IMR-90 (cell line): Measurements from ENCODE around the gene NOL8.

Experiments
- BHLHE40 ChIP-seq: fragments of 150-350 bp; IDR thresholded peaks from 2 replicates; pipeline ENCODE4 v1.6.1; 2016; ENCODE audit warnings: mild to moderate bottlenecking, low read depth, low read length
- CEBPB ChIP-seq: IDR thresholded peaks from 2 replicates; pipeline ENCODE4 v1.6.1; 2012; ENCODE audit warnings: low read depth, low read length, improper control_type of control experiment
- CHD1 ChIP-seq: IDR thresholded peaks from 2 replicates; pipeline ENCODE4 v1.6.1; 2012; ENCODE audit warnings: low read depth, low read length, improper control_type of control experiment
- MAFK ChIP-seq: IDR thresholded peaks from 2 replicates; pipeline ENCODE4 v1.6.1; 2012; ENCODE audit warnings: low read depth, low read length, improper control_type of control experiment
- MAZ ChIP-seq: IDR thresholded peaks from 2 replicates; pipeline ENCODE4 v1.6.1; 2012; ENCODE audit warnings: low read depth, mild to moderate bottlenecking, low read length, improper control_type of control experiment, moderate library complexity, borderline replicate concordance
- MXI1 ChIP-seq: IDR thresholded peaks from 2 replicates; pipeline ENCODE4 v1.6.1; 2012; ENCODE audit warnings: low read depth, mild to moderate bottlenecking, low read length, moderate library complexity, borderline replicate concordance
- NFE2L2 ChIP-seq: fragments of 150-350 bp; IDR thresholded peaks from 2 replicates; pipeline ENCODE4 v1.6.1; 2016; ENCODE audit warnings: low read depth, mild to moderate bottlenecking, low read length
- POLR2A ChIP-seq: IDR thresholded peaks from 2 replicates; pipeline ENCODE4 v1.6.1; 2012; ENCODE audit warnings: mild to moderate bottlenecking, low read depth, low read length
- RFX5 ChIP-seq: IDR thresholded peaks from 2 replicates; pipeline ENCODE4 v1.8.0; 2012; ENCODE audit warnings: low read depth, mild to moderate bottlenecking, low read length, moderate library complexity
- SMC3 ChIP-seq: fragments of 150-350 bp; IDR thresholded peaks from 2 replicates; pipeline ENCODE4 v1.6.1; 2016; ENCODE audit warnings: low read depth, mild to moderate bottlenecking, antibody characterized with exemption, low read length, moderate library complexity
- TF ChIP-seq, protein P1 (sequence below): conservative IDR thresholded peaks from 2 replicates; pipeline ENCODE4 v1.5.1; 2012; ENCODE audit warnings: mild to moderate bottlenecking, low read depth, low read length, improper control_type of control experiment
- TF ChIP-seq, protein P2 (sequence below): fragments of 150-350 bp; IDR thresholded peaks from 2 replicates; pipeline ENCODE4 v1.6.1; 2016; ENCODE audit warnings: low read depth, mild to moderate bottlenecking, low read length, moderate library complexity, borderline replicate concordance
- TF ChIP-seq, protein P3 (sequence below): fragments of 150-350 bp; IDR thresholded peaks from 2 replicates; pipeline ENCODE4 v1.6.1; 2017; ENCODE audit warnings: mild to moderate bottlenecking, antibody characterized with exemption, low read length, low read depth

DNA sequence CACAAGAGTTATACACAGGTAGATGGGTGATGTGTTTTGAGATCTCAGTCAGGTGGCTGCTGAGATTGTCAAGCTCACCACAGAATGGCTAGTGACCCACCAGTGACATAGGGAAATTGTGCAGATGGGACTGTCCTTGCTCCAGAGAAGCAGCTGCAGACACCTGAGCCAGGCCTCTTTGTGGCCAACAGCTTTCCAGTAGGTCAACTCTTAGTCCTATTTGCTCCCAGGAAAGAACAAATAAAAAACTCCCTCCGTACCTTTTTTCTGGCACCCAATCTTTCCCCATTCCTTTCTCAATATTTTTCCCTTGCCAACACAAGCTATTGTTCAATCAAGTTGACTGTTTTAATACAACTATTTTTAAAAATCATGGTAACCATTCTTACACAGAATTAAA, 45.8 kb downstream of the NOL8 start:
- TF ChIP-seq, protein P1, sequence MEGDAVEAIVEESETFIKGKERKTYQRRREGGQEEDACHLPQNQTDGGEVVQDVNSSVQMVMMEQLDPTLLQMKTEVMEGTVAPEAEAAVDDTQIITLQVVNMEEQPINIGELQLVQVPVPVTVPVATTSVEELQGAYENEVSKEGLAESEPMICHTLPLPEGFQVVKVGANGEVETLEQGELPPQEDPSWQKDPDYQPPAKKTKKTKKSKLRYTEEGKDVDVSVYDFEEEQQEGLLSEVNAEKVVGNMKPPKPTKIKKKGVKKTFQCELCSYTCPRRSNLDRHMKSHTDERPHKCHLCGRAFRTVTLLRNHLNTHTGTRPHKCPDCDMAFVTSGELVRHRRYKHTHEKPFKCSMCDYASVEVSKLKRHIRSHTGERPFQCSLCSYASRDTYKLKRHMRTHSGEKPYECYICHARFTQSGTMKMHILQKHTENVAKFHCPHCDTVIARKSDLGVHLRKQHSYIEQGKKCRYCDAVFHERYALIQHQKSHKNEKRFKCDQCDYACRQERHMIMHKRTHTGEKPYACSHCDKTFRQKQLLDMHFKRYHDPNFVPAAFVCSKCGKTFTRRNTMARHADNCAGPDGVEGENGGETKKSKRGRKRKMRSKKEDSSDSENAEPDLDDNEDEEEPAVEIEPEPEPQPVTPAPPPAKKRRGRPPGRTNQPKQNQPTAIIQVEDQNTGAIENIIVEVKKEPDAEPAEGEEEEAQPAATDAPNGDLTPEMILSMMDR = no peak
- TF ChIP-seq, protein P2, sequence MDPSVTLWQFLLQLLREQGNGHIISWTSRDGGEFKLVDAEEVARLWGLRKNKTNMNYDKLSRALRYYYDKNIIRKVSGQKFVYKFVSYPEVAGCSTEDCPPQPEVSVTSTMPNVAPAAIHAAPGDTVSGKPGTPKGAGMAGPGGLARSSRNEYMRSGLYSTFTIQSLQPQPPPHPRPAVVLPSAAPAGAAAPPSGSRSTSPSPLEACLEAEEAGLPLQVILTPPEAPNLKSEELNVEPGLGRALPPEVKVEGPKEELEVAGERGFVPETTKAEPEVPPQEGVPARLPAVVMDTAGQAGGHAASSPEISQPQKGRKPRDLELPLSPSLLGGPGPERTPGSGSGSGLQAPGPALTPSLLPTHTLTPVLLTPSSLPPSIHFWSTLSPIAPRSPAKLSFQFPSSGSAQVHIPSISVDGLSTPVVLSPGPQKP = no peak
- TF ChIP-seq SMC3 (no peak), POLR2A (no peak), CEBPB (no peak), RFX5 (no peak), BHLHE40 (no peak), CHD1 (no peak), NFE2L2 (no peak), MAZ (no peak), MXI1 (no peak), MAFK (no peak)
- TF ChIP-seq, protein P3, sequence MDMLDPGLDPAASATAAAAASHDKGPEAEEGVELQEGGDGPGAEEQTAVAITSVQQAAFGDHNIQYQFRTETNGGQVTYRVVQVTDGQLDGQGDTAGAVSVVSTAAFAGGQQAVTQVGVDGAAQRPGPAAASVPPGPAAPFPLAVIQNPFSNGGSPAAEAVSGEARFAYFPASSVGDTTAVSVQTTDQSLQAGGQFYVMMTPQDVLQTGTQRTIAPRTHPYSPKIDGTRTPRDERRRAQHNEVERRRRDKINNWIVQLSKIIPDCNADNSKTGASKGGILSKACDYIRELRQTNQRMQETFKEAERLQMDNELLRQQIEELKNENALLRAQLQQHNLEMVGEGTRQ = no peak
